ENCODE data around the gene RFX1. TPM values are rescaled to one million over a fixed set of nuclear protein-coding genes. Genes with fewer than 3 reads are reported as not detected.

Gene RFX1
- total and polyA plus RNA-seq, 9 of the 15 experiments (the other 6 are each of a cell fraction or from before 2014, with no cell fraction given): 0.14 to 19.3 (median 1.2) TPM

GRCh38 chr19:14005349-14006084 is 603 bp downstream of the RFX1 start (continued):
- no peak for TF ChIP-seq THAP7 (CRISPR knock-in tag; IDR thresholded peaks at IDR 0.05)
- peak; percentile 58 to 75; a peak in 3 of 4 replicates for TF ChIP-seq TEAD1 (CRISPR knock-in tag; IDR thresholded peaks at IDR 0.05)
- TF ChIP-seq, protein P1, sequence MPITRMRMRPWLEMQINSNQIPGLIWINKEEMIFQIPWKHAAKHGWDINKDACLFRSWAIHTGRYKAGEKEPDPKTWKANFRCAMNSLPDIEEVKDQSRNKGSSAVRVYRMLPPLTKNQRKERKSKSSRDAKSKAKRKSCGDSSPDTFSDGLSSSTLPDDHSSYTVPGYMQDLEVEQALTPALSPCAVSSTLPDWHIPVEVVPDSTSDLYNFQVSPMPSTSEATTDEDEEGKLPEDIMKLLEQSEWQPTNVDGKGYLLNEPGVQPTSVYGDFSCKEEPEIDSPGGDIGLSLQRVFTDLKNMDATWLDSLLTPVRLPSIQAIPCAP (CRISPR knock-in tag; IDR thresholded peaks at IDR 0.05; ENCODE audit: borderline replicate concordance): no peak
- no peak for TF ChIP-seq POU5F1 (IDR thresholded peaks at IDR 0.05; ENCODE audit: borderline replicate concordance, low read depth, low read length, partially characterized antibody)
- TF ChIP-seq, protein P2, sequence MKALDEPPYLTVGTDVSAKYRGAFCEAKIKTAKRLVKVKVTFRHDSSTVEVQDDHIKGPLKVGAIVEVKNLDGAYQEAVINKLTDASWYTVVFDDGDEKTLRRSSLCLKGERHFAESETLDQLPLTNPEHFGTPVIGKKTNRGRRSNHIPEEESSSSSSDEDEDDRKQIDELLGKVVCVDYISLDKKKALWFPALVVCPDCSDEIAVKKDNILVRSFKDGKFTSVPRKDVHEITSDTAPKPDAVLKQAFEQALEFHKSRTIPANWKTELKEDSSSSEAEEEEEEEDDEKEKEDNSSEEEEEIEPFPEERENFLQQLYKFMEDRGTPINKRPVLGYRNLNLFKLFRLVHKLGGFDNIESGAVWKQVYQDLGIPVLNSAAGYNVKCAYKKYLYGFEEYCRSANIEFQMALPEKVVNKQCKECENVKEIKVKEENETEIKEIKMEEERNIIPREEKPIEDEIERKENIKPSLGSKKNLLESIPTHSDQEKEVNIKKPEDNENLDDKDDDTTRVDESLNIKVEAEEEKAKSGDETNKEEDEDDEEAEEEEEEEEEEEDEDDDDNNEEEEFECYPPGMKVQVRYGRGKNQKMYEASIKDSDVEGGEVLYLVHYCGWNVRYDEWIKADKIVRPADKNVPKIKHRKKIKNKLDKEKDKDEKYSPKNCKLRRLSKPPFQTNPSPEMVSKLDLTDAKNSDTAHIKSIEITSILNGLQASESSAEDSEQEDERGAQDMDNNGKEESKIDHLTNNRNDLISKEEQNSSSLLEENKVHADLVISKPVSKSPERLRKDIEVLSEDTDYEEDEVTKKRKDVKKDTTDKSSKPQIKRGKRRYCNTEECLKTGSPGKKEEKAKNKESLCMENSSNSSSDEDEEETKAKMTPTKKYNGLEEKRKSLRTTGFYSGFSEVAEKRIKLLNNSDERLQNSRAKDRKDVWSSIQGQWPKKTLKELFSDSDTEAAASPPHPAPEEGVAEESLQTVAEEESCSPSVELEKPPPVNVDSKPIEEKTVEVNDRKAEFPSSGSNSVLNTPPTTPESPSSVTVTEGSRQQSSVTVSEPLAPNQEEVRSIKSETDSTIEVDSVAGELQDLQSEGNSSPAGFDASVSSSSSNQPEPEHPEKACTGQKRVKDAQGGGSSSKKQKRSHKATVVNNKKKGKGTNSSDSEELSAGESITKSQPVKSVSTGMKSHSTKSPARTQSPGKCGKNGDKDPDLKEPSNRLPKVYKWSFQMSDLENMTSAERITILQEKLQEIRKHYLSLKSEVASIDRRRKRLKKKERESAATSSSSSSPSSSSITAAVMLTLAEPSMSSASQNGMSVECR (CRISPR knock-in tag; IDR thresholded peaks at IDR 0.05): peak; percentile 50; the same call in 1 of the 2 replicates
- no peak for TF ChIP-seq U2AF1 (optimal IDR thresholded peaks at IDR 0.05; ENCODE audit: low read depth, low read length)
- TF ChIP-seq ZNF124 (CRISPR knock-in tag; IDR thresholded peaks at IDR 0.05): no peak
- peak; percentile 85 to 94 for TF ChIP-seq ARNT (IDR thresholded peaks at IDR 0.05)
- TF ChIP-seq, protein P3, sequence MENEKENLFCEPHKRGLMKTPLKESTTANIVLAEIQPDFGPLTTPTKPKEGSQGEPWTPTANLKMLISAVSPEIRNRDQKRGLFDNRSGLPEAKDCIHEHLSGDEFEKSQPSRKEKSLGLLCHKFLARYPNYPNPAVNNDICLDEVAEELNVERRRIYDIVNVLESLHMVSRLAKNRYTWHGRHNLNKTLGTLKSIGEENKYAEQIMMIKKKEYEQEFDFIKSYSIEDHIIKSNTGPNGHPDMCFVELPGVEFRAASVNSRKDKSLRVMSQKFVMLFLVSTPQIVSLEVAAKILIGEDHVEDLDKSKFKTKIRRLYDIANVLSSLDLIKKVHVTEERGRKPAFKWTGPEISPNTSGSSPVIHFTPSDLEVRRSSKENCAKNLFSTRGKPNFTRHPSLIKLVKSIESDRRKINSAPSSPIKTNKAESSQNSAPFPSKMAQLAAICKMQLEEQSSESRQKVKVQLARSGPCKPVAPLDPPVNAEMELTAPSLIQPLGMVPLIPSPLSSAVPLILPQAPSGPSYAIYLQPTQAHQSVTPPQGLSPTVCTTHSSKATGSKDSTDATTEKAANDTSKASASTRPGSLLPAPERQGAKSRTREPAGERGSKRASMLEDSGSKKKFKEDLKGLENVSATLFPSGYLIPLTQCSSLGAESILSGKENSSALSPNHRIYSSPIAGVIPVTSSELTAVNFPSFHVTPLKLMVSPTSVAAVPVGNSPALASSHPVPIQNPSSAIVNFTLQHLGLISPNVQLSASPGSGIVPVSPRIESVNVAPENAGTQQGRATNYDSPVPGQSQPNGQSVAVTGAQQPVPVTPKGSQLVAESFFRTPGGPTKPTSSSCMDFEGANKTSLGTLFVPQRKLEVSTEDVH (IDR thresholded peaks at IDR 0.05; ENCODE audit: low read depth, partially characterized antibody): peak; percentile 60
- no peak for TF ChIP-seq NR2C2 (CRISPR knock-in tag; IDR thresholded peaks at IDR 0.05)
- TF ChIP-seq NR2C2 (tag; IDR thresholded peaks at IDR 0.05): no peak
- TF ChIP-seq SAP30 (IDR thresholded peaks at IDR 0.05; ENCODE audit: borderline replicate concordance, insufficient read depth, low read depth, low read length, poor library complexity, severe bottlenecking): no peak
- TF ChIP-seq OTX1 (CRISPR knock-in tag; IDR thresholded peaks at IDR 0.05): 0 out of 2 replicates have a peak, but pooled peaks have one; percentile 2
- 0 out of 2 replicates have a peak, but pooled peaks have one; percentile 13 for TF ChIP-seq MYC (IDR thresholded peaks at IDR 0.05; ENCODE audit: low read depth, low read length)
- no peak for TF ChIP-seq MYC (CRISPR knock-in tag; IDR thresholded peaks at IDR 0.05; ENCODE audit: borderline replicate concordance, low read depth)
- TF ChIP-seq TBP (optimal IDR thresholded peaks at IDR 0.05; ENCODE audit: low read depth, low read length): peak; percentile 96
- TF ChIP-seq NFYB (IDR thresholded peaks at IDR 0.05; ENCODE audit: extremely low read depth, insufficient read length): peak; percentile 13
- TF ChIP-seq DPF2 (IDR thresholded peaks at IDR 0.05): peak; percentile 83
- TF ChIP-seq ZNF668 (CRISPR knock-in tag; IDR thresholded peaks at IDR 0.05): no peak
